Breast epithelium (tissue), 4 donors: ENCODE measurements around the gene SIX5. TPM values are rescaled to one million over a fixed set of nuclear protein-coding genes. Genes with fewer than 3 reads are reported as not detected.

ENCODE experiments used
- DNase-seq, 2 donors: peaks; one replicate each; pipeline ENCODE4 v3.0.0-alpha.2; 2019; ENCODE audit warnings: low spot score in 2 of 2
- H3K27ac ChIP-seq, 2 donors: fragments of 200-600 bp; sonication (generic) in 1 of 2; one replicate each; pipeline ENCODE4 v1.5.1; 2016 to 2019; ENCODE audit warnings: mild to moderate bottlenecking in 1 of 2
- H3K27me3 ChIP-seq, 2 donors: fragments of 200-600 bp; sonication (generic) in 1 of 2; one replicate each; pipeline versions ENCODE4 v1.5.1 to v1.6.0; 2017 to 2019; ENCODE audit warnings: control low read depth in 1 of 2, mild to moderate bottlenecking in 1 of 2
- H3K36me3 ChIP-seq: fragments of 200-600 bp; one replicate; pipeline ENCODE4 v1.5.1; 2019
- H3K4me1 ChIP-seq, 2 donors: fragments of 200-600 bp; sonication (generic); one replicate each; pipeline ENCODE4 v1.5.1; 2016 to 2019; ENCODE audit warnings: control low read depth in 1 of 2
- H3K4me3 ChIP-seq, 3 donors: fragments of 200-600 bp; sonication (generic); 1 replicate in 2 of 3; 2 replicates in 1 of 3; pipeline ENCODE4 v1.5.1; 2016 to 2019; ENCODE audit warnings: mild to moderate bottlenecking in 3 of 3, moderate library complexity in 2 of 3
- H3K9me3 ChIP-seq, 2 donors: fragments of 200-600 bp; sonication (generic) in 1 of 2; one replicate each; pipeline ENCODE4 v1.5.1; 2016 to 2019; ENCODE audit warnings: control low read depth in 1 of 2
- POLR2A ChIP-seq: fragments of 450-650 bp; IDR thresholded peaks from one replicate; pipeline ENCODE4 v1.6.1; 2016; ENCODE audit warnings: antibody characterized with exemption, mild to moderate bottlenecking, moderate library complexity
- POLR2AphosphoS5 ChIP-seq, 3 donors: sonication (generic); formaldehyde crosslinking; IDR thresholded peaks; one replicate each; pipeline ENCODE4 v1.6.1; 2017; ENCODE audit warnings: antibody characterized with exemption in 3 of 3
- intact Hi-C: fragments of 100-400 bp; cut with DNase I; formaldehyde crosslinking; loops from one replicate; pipeline ENCODE4 v1.15.1; 2023; ENCODE audit warnings: low total_unique reads
- total RNA-seq, 3 donors: library from RNA; depleted of rRNA; stranded (reverse); fragments of >200 nt; gene quantifications; one replicate each; pipeline ENCODE4 v1.1.0, GENCODE V29; 2016
- TF ChIP-seq, protein P1 (sequence below), 3 donors: fragments of 450-650 bp; IDR thresholded peaks; one replicate each; pipeline ENCODE4 v1.5.1; 2016 to 2017; ENCODE audit warnings: antibody characterized with exemption in 3 of 3, mild to moderate bottlenecking in 3 of 3, moderate library complexity in 3 of 3

SIX5 gene
- total RNA-seq, 3 donors from 2014 or later, result 8.6 to 11.8 (median 11.8) TPM

- intact Hi-C loops, result no loop called here
- DNase-seq, result peak; percentile 91 to 92
- Histone ChIP-seq H3K4me1 (peaks cover 22 to 25% of the 10 kb centered on the region in 2 donors), H3K27ac (peak overlapping the region; percentile 61 to 92), H3K9me3 (no peaks in the 10 kb centered on the region), H3K4me3 (peak overlapping the region; percentile 7 to 57 (median 40)), H3K27me3 (no peaks in the 10 kb centered on the region), H3K36me3 (peaks cover 6% of the 10 kb centered on the region)
- TF ChIP-seq POLR2A, result no peak
- TF ChIP-seq, protein P1, sequence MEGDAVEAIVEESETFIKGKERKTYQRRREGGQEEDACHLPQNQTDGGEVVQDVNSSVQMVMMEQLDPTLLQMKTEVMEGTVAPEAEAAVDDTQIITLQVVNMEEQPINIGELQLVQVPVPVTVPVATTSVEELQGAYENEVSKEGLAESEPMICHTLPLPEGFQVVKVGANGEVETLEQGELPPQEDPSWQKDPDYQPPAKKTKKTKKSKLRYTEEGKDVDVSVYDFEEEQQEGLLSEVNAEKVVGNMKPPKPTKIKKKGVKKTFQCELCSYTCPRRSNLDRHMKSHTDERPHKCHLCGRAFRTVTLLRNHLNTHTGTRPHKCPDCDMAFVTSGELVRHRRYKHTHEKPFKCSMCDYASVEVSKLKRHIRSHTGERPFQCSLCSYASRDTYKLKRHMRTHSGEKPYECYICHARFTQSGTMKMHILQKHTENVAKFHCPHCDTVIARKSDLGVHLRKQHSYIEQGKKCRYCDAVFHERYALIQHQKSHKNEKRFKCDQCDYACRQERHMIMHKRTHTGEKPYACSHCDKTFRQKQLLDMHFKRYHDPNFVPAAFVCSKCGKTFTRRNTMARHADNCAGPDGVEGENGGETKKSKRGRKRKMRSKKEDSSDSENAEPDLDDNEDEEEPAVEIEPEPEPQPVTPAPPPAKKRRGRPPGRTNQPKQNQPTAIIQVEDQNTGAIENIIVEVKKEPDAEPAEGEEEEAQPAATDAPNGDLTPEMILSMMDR (IDR thresholded peaks at IDR 0.05), result peak; percentile 38 to 85 (median 59)
These were observed 10.4 kb upstream of the SIX5 start for GRCh38 chr19:45779231-45780145.

DNA sequence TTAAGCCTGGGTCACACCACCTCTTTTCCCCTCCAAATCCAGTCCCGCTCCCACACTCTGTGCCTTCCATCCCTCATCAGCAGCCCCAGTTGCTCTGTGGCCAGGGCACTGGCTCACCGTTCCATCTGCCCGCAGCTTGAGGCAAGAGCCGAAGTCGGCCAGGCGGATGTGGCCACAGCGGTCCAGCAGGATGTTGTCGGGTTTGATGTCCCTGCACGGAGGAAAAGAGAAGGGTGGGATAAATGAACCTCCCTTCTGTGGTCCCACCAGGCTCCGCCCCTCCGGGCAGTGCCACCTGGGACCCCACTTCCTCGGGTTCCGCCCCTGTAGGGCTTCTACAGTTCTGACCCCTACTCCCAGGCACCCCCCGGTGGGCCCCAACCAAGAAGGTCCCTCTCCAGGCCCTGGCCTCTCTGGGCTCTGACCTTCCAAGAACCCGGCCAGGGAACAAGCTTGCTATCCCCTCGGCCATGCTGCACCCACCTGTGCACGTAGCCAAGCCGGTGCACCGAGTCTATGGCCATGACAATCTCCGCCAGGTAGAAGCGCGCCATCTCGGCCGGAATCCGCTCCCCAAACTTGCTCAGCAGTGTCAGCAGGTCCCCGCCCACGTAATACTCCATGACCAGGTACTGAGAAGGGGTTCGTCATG is 9.1 kb upstream of the SIX5 start:
- peaks cover 6% of the 10 kb centered on the region for H3K36me3 ChIP-seq
- intact Hi-C loops, result no loop called here
- peaks cover 14 to 16% of the 10 kb centered on the region in 2 donors for H3K4me1 ChIP-seq
- TF ChIP-seq POLR2AphosphoS5 (IDR thresholded peaks at IDR 0.05) (no peak), POLR2A (no peak)
- TF ChIP-seq, protein P1 (IDR thresholded peaks at IDR 0.05), result no peak
- H3K27ac ChIP-seq, result no peak overlapping the region
- H3K4me3 ChIP-seq, result no peak overlapping the region
- H3K9me3 ChIP-seq, result no peaks in the 10 kb centered on the region
- no peak for DNase-seq
- no peaks in the 10 kb centered on the region for H3K27me3 ChIP-seq

DNA sequence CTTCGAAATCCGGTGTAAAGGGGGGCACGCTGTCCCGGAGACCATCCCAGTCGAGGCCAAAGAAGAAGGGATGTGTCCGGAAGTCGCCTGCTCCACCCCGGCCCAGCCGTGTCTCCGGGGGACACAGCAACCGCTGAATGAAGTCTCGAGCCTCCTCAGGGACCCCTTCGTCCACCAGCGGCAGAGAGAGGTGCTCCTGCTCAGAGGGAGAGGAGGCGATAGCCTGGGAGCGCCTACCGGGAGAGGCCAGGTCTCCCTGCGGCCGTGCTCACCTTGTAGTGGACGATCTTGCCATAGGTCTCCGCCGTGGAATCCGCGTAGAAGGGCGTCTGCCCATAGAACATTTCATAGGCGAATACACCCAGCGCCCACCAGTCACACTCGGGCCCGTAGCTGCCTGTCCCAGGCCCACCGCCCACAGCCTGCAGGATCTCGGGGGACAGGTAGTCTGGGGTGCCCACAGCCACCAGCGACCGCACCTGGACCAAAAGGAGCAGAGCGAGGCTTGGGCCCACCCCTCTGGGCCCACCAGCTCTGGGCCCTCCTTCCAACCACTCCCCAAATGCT is 8.4 kb upstream of the SIX5 start:
- intact Hi-C loops, result no loop called here
- Histone ChIP-seq H3K4me3 (no peak overlapping the region), H3K4me1 (peaks cover 11 to 13% of the 10 kb centered on the region in 2 donors), H3K27me3 (no peaks in the 10 kb centered on the region), H3K27ac (no peak overlapping the region), H3K9me3 (no peaks in the 10 kb centered on the region), H3K36me3 (peaks cover 6% of the 10 kb centered on the region)
- DNase-seq, result no peak
- TF ChIP-seq POLR2AphosphoS5 (IDR thresholded peaks at IDR 0.05) (no peak), POLR2A (no peak)
- TF ChIP-seq, protein P1 (IDR thresholded peaks at IDR 0.05), result no peak

DNA sequence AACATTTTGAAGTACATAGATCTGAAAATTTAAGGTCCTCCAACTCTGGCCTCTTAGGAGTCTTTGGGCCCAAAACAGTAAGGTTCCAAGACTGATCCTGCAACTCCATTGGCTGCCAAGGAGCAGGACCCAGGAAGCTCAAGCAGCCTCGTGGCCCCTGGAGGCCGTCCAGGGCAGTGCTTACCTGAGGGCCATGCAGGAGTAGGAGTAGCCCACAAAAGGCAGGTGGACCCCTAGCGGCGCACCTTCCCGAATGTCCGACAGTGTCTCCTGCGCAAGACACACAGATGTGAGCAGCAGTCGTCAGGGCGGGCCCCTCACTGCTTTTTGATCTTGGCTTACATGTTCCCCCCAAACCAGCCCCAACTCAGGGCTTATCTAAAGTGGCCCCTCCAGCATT is 5.7 kb upstream of the SIX5 start:
- Histone ChIP-seq H3K36me3 (peaks cover 6% of the 10 kb centered on the region), H3K27ac (no peak overlapping the region)
- DNase-seq, result no peak

More for the DNA sequence above, 5.7 kb upstream of the SIX5 start:
- no peak for TF ChIP-seq POLR2AphosphoS5 (IDR thresholded peaks at IDR 0.05)
- TF ChIP-seq, protein P1 (IDR thresholded peaks at IDR 0.05), result no peak
- Histone ChIP-seq H3K4me3 (no peak overlapping the region), H3K4me1 (no peaks in the 10 kb centered on the region), H3K27me3 (no peaks in the 10 kb centered on the region), H3K9me3 (no peaks in the 10 kb centered on the region)
- intact Hi-C loops, result no loop called here
